Neural cell (in vitro differentiated cells): ENCODE data around the gene TMUB1. TPM values are rescaled to one million over a fixed set of nuclear protein-coding genes. Genes with fewer than 3 reads are reported as not detected.

ENCODE experiments used
- H2AFZ ChIP-seq: fragments of 200-600, 300-800 bp; sonication (generic), shearing (Covaris generic); 2 replicates; pipeline ENCODE4 v1.6.0; 2014; ENCODE audit warnings: low read depth, mild to moderate bottlenecking, antibody characterized with exemption, low read length, moderate library complexity
- H3F3A ChIP-seq: fragments of 200-600 bp; shearing (Covaris generic); 2 replicates; pipeline ENCODE4 v1.6.1; 2016; ENCODE audit warnings: mild to moderate bottlenecking, moderate library complexity, mixed read lengths, antibody characterized with exemption, low read length; ENCODE audit not compliant: insufficient read depth, poor library complexity, severe bottlenecking
- H3K27ac ChIP-seq: fragments of 200-600, 300-800 bp; sonication (generic), shearing (Covaris generic); 2 replicates; pipeline ENCODE4 v1.5.1; 2014; ENCODE audit warnings: mild to moderate bottlenecking, low read length, moderate library complexity
- H3K27me3 ChIP-seq: fragments of 300-800, 200-600 bp; sonication (generic), shearing (Covaris generic); 2 replicates; pipeline ENCODE4 v1.6.0; 2014; ENCODE audit warnings: mild to moderate bottlenecking, low read depth, low read length, moderate library complexity; ENCODE audit not compliant: insufficient read depth
- H3K36me3 ChIP-seq: fragments of 300-800, 200-600 bp; sonication (generic), shearing (Covaris generic); 2 replicates; pipeline ENCODE4 v1.5.1; 2014; ENCODE audit warnings: mild to moderate bottlenecking, antibody characterized with exemption, low read length, moderate library complexity; ENCODE audit not compliant: insufficient read depth
- H3K4me2 ChIP-seq: fragments of 300-800, 200-600 bp; sonication (generic), shearing (Covaris generic); 2 replicates; pipeline ENCODE4 v1.6.0; 2014; ENCODE audit warnings: mild to moderate bottlenecking, low read length
- H3K4me3 ChIP-seq: fragments of 300-800, 200-600 bp; sonication (generic), shearing (Covaris generic); 2 replicates; pipeline ENCODE4 v1.5.1; 2014; ENCODE audit warnings: mild to moderate bottlenecking, low read length, moderate library complexity
- H3K79me2 ChIP-seq: fragments of 200-600 bp; shearing (Covaris generic); replicated peaks from 2 replicates; pipeline ENCODE4 v1.6.0; 2014; ENCODE audit warnings: mild to moderate bottlenecking, low read length, moderate library complexity; ENCODE audit not compliant: insufficient read depth
- H3K9ac ChIP-seq: fragments of 300-800, 200-600 bp; sonication (generic), shearing (Covaris generic); 2 replicates; pipeline ENCODE4 v1.6.1; 2016; ENCODE audit warnings: mild to moderate bottlenecking, low read length, mixed read lengths
- H3K9me2 ChIP-seq: fragments of 200-600 bp; shearing (Covaris generic); 2 replicates; pipeline ENCODE4 v1.6.1; 2016; ENCODE audit warnings: mild to moderate bottlenecking, low read length, mixed read lengths; ENCODE audit not compliant: insufficient read depth
- H3K9me3 ChIP-seq: fragments of 200-600, 300-800 bp; sonication (generic), shearing (Covaris generic); 2 replicates; pipeline ENCODE4 v1.6.1; 2016; ENCODE audit warnings: mild to moderate bottlenecking, mixed run types, low read length, moderate library complexity, mixed read lengths
- H4K20me1 ChIP-seq: fragments of 200-600 bp; shearing (Covaris generic); 2 replicates; pipeline ENCODE4 v1.6.1; 2016; ENCODE audit warnings: mild to moderate bottlenecking, mixed run types; ENCODE audit not compliant: insufficient read depth
- CTCF ChIP-seq: fragments of 450-650 bp; IDR thresholded peaks from 2 replicates; pipeline ENCODE4 v1.5.1; 2014; ENCODE audit warnings: antibody characterized with exemption, mild to moderate bottlenecking, moderate library complexity; ENCODE audit not compliant: poor library complexity, severe bottlenecking
- EP300 ChIP-seq: fragments of 450-650 bp; conservative IDR thresholded peaks from 2 replicates; pipeline ENCODE4 v1.6.1; 2014; ENCODE audit warnings: antibody characterized with exemption, mild to moderate bottlenecking, moderate library complexity; ENCODE audit not compliant: poor library complexity, severe bottlenecking
- EZH2 ChIP-seq: fragments of 200-600, 300-800 bp; shearing (Covaris generic), sonication (generic); IDR thresholded peaks from 2 replicates; pipeline ENCODE4 v1.6.1; 2014; ENCODE audit warnings: antibody characterized with exemption, low read length, borderline replicate concordance, mild to moderate bottlenecking; ENCODE audit not compliant: insufficient read depth, poor library complexity, severe bottlenecking
- MXI1 ChIP-seq: fragments of 450-650 bp; conservative IDR thresholded peaks from 2 replicates; pipeline ENCODE4 v1.6.1; 2014; ENCODE audit warnings: antibody characterized with exemption, mild to moderate bottlenecking; ENCODE audit not compliant: poor library complexity, severe bottlenecking
- POLR2AphosphoS5 ChIP-seq: IDR thresholded peaks from 2 replicates; pipeline ENCODE4 v1.6.1; 2012
- RAD21 ChIP-seq: fragments of 450-650 bp; conservative IDR thresholded peaks from 2 replicates; pipeline ENCODE4 v1.6.1; 2014; ENCODE audit warnings: antibody characterized with exemption, mild to moderate bottlenecking, moderate library complexity
- REST ChIP-seq: IDR thresholded peaks from 2 replicates; pipeline ENCODE4 v1.6.1; 2012; ENCODE audit warnings: borderline replicate concordance
- SMC3 ChIP-seq: fragments of 450-650 bp; conservative IDR thresholded peaks from 2 replicates; pipeline ENCODE4 v1.6.1; 2014; ENCODE audit warnings: antibody characterized with exemption, mild to moderate bottlenecking, moderate library complexity; ENCODE audit not compliant: poor library complexity
- TAF1 ChIP-seq: IDR thresholded peaks from 2 replicates; pipeline ENCODE4 v1.6.1; 2012; ENCODE audit warnings: low read depth
- polyA plus RNA-seq: library from polyadenylated mRNA; depleted of rRNA; stranded (reverse); fragments of >200 nt; gene quantifications from 2 replicates; pipeline ENCODE4 v1.2.3, GENCODE V29; 2014

The TMUB1 gene
- polyA plus RNA-seq, 1 donor from 2014 or later = 35.2 TPM

GRCh38 chr7:151130741-151131157, 47.5 kb upstream of the TMUB1 start:
- no peak overlapping the region for H3K4me3 ChIP-seq
- H3K27me3 ChIP-seq = no peaks in the 10 kb centered on the region
- H4K20me1 ChIP-seq = no peaks in the 10 kb centered on the region
- H3F3A ChIP-seq = peaks cover 4% of the 10 kb centered on the region
- no peaks in the 10 kb centered on the region for H3K36me3 ChIP-seq
- H2AFZ ChIP-seq = no peak overlapping the region
- H3K4me2 ChIP-seq = no peak overlapping the region
- H3K79me2 ChIP-seq = no peaks in the 10 kb centered on the region
- no peaks in the 10 kb centered on the region for H3K9me2 ChIP-seq
- H3K9me3 ChIP-seq = no peaks in the 10 kb centered on the region
- H3K9ac ChIP-seq = no peak overlapping the region
- TF ChIP-seq TAF1 (no peak), SMC3 (no peak), CTCF (no peak), EZH2 (no peak), POLR2AphosphoS5 (no peak), REST (no peak), RAD21 (no peak), MXI1 (no peak), EP300 (no peak)
- no peak overlapping the region for H3K27ac ChIP-seq

- Histone ChIP-seq H3K9ac (no peak overlapping the region), H4K20me1 (peaks cover 3% of the 10 kb centered on the region), H3F3A (peaks cover 4% of the 10 kb centered on the region), H3K4me3 (no peak overlapping the region), H3K27ac (no peak overlapping the region), H3K79me2 (no peaks in the 10 kb centered on the region), H3K27me3 (no peaks in the 10 kb centered on the region), H2AFZ (no peak overlapping the region), H3K4me2 (no peak overlapping the region), H3K36me3 (no peaks in the 10 kb centered on the region), H3K9me2 (no peaks in the 10 kb centered on the region), H3K9me3 (no peaks in the 10 kb centered on the region)
- TF ChIP-seq EP300 (no peak), EZH2 (no peak), MXI1 (no peak), POLR2AphosphoS5 (no peak), TAF1 (no peak), SMC3 (no peak), REST (no peak), RAD21 (no peak), CTCF (no peak)
Measured at GRCh38 chr7:151129960-151130591, 46.8 kb upstream of the TMUB1 start.
